Brain microvascular endothelial cell (primary cell): ENCODE measurements around the gene TAGLN.

Source experiments
- DNase-seq: peaks from one replicate; pipeline ENCODE4 v3.0.0-alpha.2; 2020
- H3K27ac ChIP-seq: fragments of 250-450 bp; sonication (Bioruptor Pico); 2 replicates; pipeline ENCODE4 v1.5.1; 2020; ENCODE audit warnings: mild to moderate bottlenecking, moderate library complexity
- H3K27me3 ChIP-seq: fragments of 250-450 bp; sonication (Bioruptor Pico); replicated peaks from 2 replicates; pipeline ENCODE4 v1.5.1; 2020; ENCODE audit warnings: mild to moderate bottlenecking
- H3K36me3 ChIP-seq: fragments of 250-450 bp; sonication (Bioruptor Pico); replicated peaks from 2 replicates; pipeline ENCODE4 v1.5.1; 2020; ENCODE audit warnings: mild to moderate bottlenecking
- H3K4me3 ChIP-seq: 2 replicates; pipeline ENCODE4 v1.5.1; 2011; ENCODE audit warnings: low read depth, mild to moderate bottlenecking, control low read depth, low read length, moderate library complexity
- CTCF ChIP-seq: IDR thresholded peaks from 2 replicates; pipeline ENCODE4 v1.5.1; 2011; ENCODE audit warnings: low read depth, mild to moderate bottlenecking, moderate library complexity, low read length, control low read depth, inconsistent platforms; ENCODE audit errors: missing control alignments
- in situ Hi-C: cut with HindIII; loops from 2 replicates; pipeline ENCODE4 v1.10.0; 2017; ENCODE audit warnings: low sequenced_read_pairs, low pct_ligation_motif_present

The TAGLN gene

DNA sequence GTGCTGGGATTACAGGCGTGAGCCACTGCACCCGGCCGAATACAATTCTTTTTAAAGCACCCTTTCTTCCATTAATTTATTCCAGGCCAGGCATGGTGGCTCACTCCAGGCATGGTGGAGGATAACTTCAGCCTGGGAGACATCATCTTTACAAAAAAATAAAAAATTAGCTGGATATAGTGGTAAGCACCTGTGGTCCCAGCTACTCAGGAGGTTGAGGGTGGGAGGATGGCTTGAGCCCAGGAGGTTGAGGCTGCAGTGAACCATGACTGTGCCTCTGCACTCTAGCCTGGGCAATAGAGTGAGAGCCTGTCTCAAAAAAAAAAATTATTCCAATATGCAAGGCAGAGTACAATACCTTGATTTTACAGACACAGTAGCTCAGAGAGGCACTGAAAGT, 11.4 kb downstream of the TAGLN start:
- Histone ChIP-seq H3K27ac (no peak overlapping the region), H3K27me3 (no peaks in the 10 kb centered on the region), H3K36me3 (peaks cover 11% of the 10 kb centered on the region), H3K4me3 (no peak overlapping the region)
- DNase-seq = no peak
- no peak for TF ChIP-seq CTCF
- in situ Hi-C loops = no loop called here

DNA sequence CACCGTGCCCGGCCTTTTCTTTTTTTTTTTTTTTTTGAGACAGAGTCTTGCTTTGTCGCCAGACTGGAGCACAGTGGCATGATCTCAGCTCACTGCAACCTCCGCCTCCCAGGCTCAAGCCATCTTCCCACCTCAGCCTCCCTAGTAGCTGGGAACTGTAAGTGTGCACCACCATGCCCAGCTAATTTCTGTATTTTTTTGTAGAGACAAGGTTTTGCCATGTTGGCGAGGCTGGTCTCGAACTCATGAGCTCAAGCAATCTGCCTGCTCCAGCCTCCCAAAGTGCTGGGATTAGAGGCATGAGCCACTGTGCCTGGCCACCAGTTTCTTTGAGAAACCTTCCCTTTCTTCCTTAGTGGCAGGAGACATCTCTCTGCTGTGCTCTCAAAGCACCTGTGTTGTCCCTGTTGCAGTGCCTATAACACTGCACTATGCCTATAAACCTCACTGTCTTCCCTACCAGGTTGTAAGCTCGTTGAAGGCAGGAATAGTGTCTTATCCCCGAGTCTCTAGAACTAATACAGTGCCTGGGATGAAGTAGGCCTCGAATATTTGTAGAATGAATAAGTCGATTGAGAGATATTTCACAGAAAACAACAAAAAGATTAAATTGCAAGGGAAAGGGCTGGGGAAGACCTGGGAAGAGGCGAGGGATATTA, 13.7 kb downstream of the TAGLN start:
- no peak overlapping the region for H3K27ac ChIP-seq
- H3K4me3 ChIP-seq = no peak overlapping the region
- peaks cover 13% of the 10 kb centered on the region for H3K36me3 ChIP-seq
- no peak for TF ChIP-seq CTCF
- H3K27me3 ChIP-seq = no peaks in the 10 kb centered on the region
- in situ Hi-C loops = no loop called here
- no peak for DNase-seq

GRCh38 chr11:117214404-117215110, 15.4 kb downstream of the TAGLN start:
- DNase-seq = no peak
- H3K27me3 ChIP-seq = no peaks in the 10 kb centered on the region
- in situ Hi-C loops = no loop called here
- TF ChIP-seq CTCF = no peak
- H3K27ac ChIP-seq = no peak overlapping the region
- peaks cover 22% of the 10 kb centered on the region for H3K36me3 ChIP-seq
- no peak overlapping the region for H3K4me3 ChIP-seq

GRCh38 chr11:117217141-117218084, 18.2 kb downstream of the TAGLN start:
- no peaks in the 10 kb centered on the region for H3K27me3 ChIP-seq
- peak overlapping the region; percentile 51 for H3K27ac ChIP-seq
- TF ChIP-seq CTCF = no peak
- peaks cover 29% of the 10 kb centered on the region for H3K36me3 ChIP-seq
- in situ Hi-C loops = no loop called here
- H3K4me3 ChIP-seq = no peak overlapping the region
- peak; percentile 65 for DNase-seq

- Histone ChIP-seq H3K27ac (peak overlapping the region; percentile 51), H3K27me3 (no peaks in the 10 kb centered on the region), H3K4me3 (no peak overlapping the region), H3K36me3 (peaks cover 28% of the 10 kb centered on the region)
- in situ Hi-C loops = no loop called here
- no peak for TF ChIP-seq CTCF
- no peak for DNase-seq
These were observed 19.2 kb downstream of the TAGLN start for GRCh38 chr11:117218133-117218915.
